Dermis microvascular lymphatic vessel endothelial cell (primary cell): ENCODE measurements around the gene RCAN3. TPM values are rescaled to one million over a fixed set of nuclear protein-coding genes. Genes with fewer than 3 reads are reported as not detected.
"Not testable (repeated sequence)": the region's sequence is repeated elsewhere in the genome, so short reads cannot be mapped to it uniquely, and the experiment has no call there.

Source experiments
- DNase-seq, 2 donors: peaks; one replicate each; pipeline versions ENCODE4 v3.0.0 to v3.0.0-alpha.2; 2010; ENCODE audit warnings: low read depth in 2 of 2
- total RNA-seq: library from RNA; depleted of rRNA; stranded (reverse); fragments of >200 nt; gene quantifications from 2 replicates; pipeline ENCODE4 v1.2.1, GENCODE V29; 2014

RCAN3 gene
- total RNA-seq: 2.4 and 2.5 TPM in 2 replicates

GRCh38 chr1:24502709-24503058 lies at the start of gene RCAN3:
RCAN3 (plus strand) TSS chr1:24502836; CDS start chr1:24514373, 11,537 bp downstream.
- DNase-seq: peak; percentile 36 to 84

- DNase-seq: no peak
Measured at GRCh38 chr1:24452922-24453485, 49.6 kb upstream of the RCAN3 start.

- no peak for DNase-seq
Measured at GRCh38 chr1:24454673-24455072, 48.0 kb upstream of the RCAN3 start.

- DNase-seq: no peak
Measured at GRCh38 chr1:24455272-24455671, 47.4 kb upstream of the RCAN3 start.

GRCh38 chr1:24457866-24458265 lies 44.8 kb upstream of the RCAN3 start:
- DNase-seq: no peak

GRCh38 chr1:24459551-24460266 lies 42.9 kb upstream of the RCAN3 start:
- no peak for DNase-seq

GRCh38 chr1:24462128-24462527 lies 40.5 kb upstream of the RCAN3 start:
- DNase-seq: not testable (repeated sequence)

- no peak for DNase-seq
Measured at GRCh38 chr1:24463776-24464735, 38.6 kb upstream of the RCAN3 start.

GRCh38 chr1:24465099-24465498 lies 37.5 kb upstream of the RCAN3 start:
- no peak for DNase-seq

GRCh38 chr1:24465638-24466037 lies 37.0 kb upstream of the RCAN3 start:
- DNase-seq: no peak

GRCh38 chr1:24468685-24469316 lies 33.8 kb upstream of the RCAN3 start:
- DNase-seq: no peak

- DNase-seq: no peak
Measured at GRCh38 chr1:24470592-24470991, 32.0 kb upstream of the RCAN3 start.

GRCh38 chr1:24472527-24473251 lies 29.9 kb upstream of the RCAN3 start:
- no peak for DNase-seq

GRCh38 chr1:24474193-24474592 lies 28.4 kb upstream of the RCAN3 start:
- no peak for DNase-seq

GRCh38 chr1:24475700-24476099 lies 26.9 kb upstream of the RCAN3 start:
- no peak for DNase-seq

- DNase-seq: no peak
Measured at GRCh38 chr1:24476571-24476970, 26.1 kb upstream of the RCAN3 start.

GRCh38 chr1:24477309-24477708 lies 25.3 kb upstream of the RCAN3 start:
- DNase-seq: no peak

GRCh38 chr1:24481101-24481500 lies 21.5 kb upstream of the RCAN3 start:
- no peak for DNase-seq

GRCh38 chr1:24481843-24482610 lies 20.6 kb upstream of the RCAN3 start:
- no peak for DNase-seq

GRCh38 chr1:24483441-24483840 lies 19.2 kb upstream of the RCAN3 start:
- DNase-seq: no peak
